Measurements from ENCODE around the gene ZFP57. TPM values are rescaled to one million over a fixed set of nuclear protein-coding genes. Genes with fewer than 3 reads are reported as not detected.

Gene ZFP57
- total RNA-seq, 4 donors from 2014 or later: 0.16 TPM; not detected in 3

- Histone ChIP-seq H3K4me3 (no peak overlapping the region), H3K27me3 (peaks cover 0 to 8% (median 7%) of the 10 kb centered on the region in 3 donors), H3K4me1 (no peaks in the 10 kb centered on the region), H3K27ac (no peak overlapping the region), H3K36me3 (no peaks in the 10 kb centered on the region), H3K9me3 (no peaks in the 10 kb centered on the region)
- ATAC-seq (no peak), DNase-seq (no peak)
- intact Hi-C loops (cut with DNase I; ENCODE audit: low total_unique reads): no loop called here
- TF ChIP-seq CTCF (IDR thresholded peaks at IDR 0.05 in 4 of 5, conservative IDR thresholded peaks at IDR 0.05 in 1 of 5) (peak in 2 of 5 experiments; percentile 24 to 65), POLR2A (IDR thresholded peaks at IDR 0.05) (no peak)
- in situ Hi-C loops (cut with MboI; ENCODE audit: low sequenced_read_pairs in 4 of 4): no loop called here
Measured at GRCh38 chr6:29702519-29703103, 21.7 kb upstream of the ZFP57 start.

GRCh38 chr6:29696147-29697125 is 15.5 kb upstream of the ZFP57 start:
- no peak overlapping the region for H3K4me3 ChIP-seq
- no peaks in the 10 kb centered on the region for H3K4me1 ChIP-seq
- H3K27ac ChIP-seq: no peak overlapping the region
- TF ChIP-seq CTCF (IDR thresholded peaks at IDR 0.05 in 4 of 5, conservative IDR thresholded peaks at IDR 0.05 in 1 of 5): no peak
- no peak for TF ChIP-seq POLR2A (IDR thresholded peaks at IDR 0.05)
- H3K9me3 ChIP-seq: no peaks in the 10 kb centered on the region
- intact Hi-C loops (cut with DNase I; ENCODE audit: low total_unique reads): no loop called here
- H3K27me3 ChIP-seq: peaks cover 0 to 3% (median 0%) of the 10 kb centered on the region in 3 donors
- H3K36me3 ChIP-seq: no peaks in the 10 kb centered on the region
- in situ Hi-C loops (cut with MboI; ENCODE audit: low sequenced_read_pairs in 4 of 4): no loop called here
- ATAC-seq (no peak), DNase-seq (no peak)

GRCh38 chr6:29694637-29695036 is 13.7 kb upstream of the ZFP57 start:
- no peaks in the 10 kb centered on the region for H3K4me1 ChIP-seq
- in situ Hi-C loops (cut with MboI; ENCODE audit: low sequenced_read_pairs in 4 of 4) (no loop called here), intact Hi-C loops (cut with DNase I; ENCODE audit: low total_unique reads) (no loop called here)
- DNase-seq (no peak), ATAC-seq (no peak)
- H3K27ac ChIP-seq: no peak overlapping the region
- H3K4me3 ChIP-seq: no peak overlapping the region
- TF ChIP-seq POLR2A (IDR thresholded peaks at IDR 0.05) (no peak), CTCF (IDR thresholded peaks at IDR 0.05 in 4 of 5, conservative IDR thresholded peaks at IDR 0.05 in 1 of 5) (no peak)
- H3K9me3 ChIP-seq: no peaks in the 10 kb centered on the region
- H3K36me3 ChIP-seq: no peaks in the 10 kb centered on the region
- H3K27me3 ChIP-seq: no peaks in the 10 kb centered on the region

- no peaks in the 10 kb centered on the region for H3K36me3 ChIP-seq
- intact Hi-C loops (cut with DNase I; ENCODE audit: low total_unique reads): no loop called here
- no peak overlapping the region for H3K27ac ChIP-seq
- H3K9me3 ChIP-seq: no peaks in the 10 kb centered on the region
- H3K27me3 ChIP-seq: peaks cover 0 to 7% (median 0%) of the 10 kb centered on the region in 3 donors
- H3K4me3 ChIP-seq: no peak overlapping the region
- in situ Hi-C loops (cut with MboI; ENCODE audit: low sequenced_read_pairs in 4 of 4): no loop called here
- no peak for TF ChIP-seq POLR2A (IDR thresholded peaks at IDR 0.05)
- no peak for TF ChIP-seq CTCF (IDR thresholded peaks at IDR 0.05 in 4 of 5, conservative IDR thresholded peaks at IDR 0.05 in 1 of 5)
- H3K4me1 ChIP-seq: no peaks in the 10 kb centered on the region
- ATAC-seq (no peak), DNase-seq (no peak)
Measured at GRCh38 chr6:29685718-29686326, 4.9 kb upstream of the ZFP57 start.
